Esophagus (tissue), 2 donors: ENCODE data around the gene C11orf54. TPM values are rescaled to one million over a fixed set of nuclear protein-coding genes. Genes with fewer than 3 reads are reported as not detected.
"Not testable (repeated sequence)": the region's sequence is repeated elsewhere in the genome, so short reads cannot be mapped to it uniquely, and the experiment has no call there.

Experiments used
- H3K27ac ChIP-seq, 2 donors: one replicate each; pipeline ENCODE4 v1.5.1; 2013; ENCODE audit warnings: low read depth in 2 of 2, mild to moderate bottlenecking in 2 of 2, inconsistent platforms in 1 of 2, low read length in 1 of 2, moderate library complexity in 1 of 2
- H3K27me3 ChIP-seq, 2 donors: one replicate each; pipeline ENCODE4 v1.6.1; 2013; ENCODE audit warnings: low read length in 2 of 2, control low read depth in 1 of 2, mild to moderate bottlenecking in 1 of 2; ENCODE audit not compliant: insufficient read depth in 2 of 2, control insufficient read depth in 1 of 2
- H3K36me3 ChIP-seq, 2 donors: one replicate each; pipeline ENCODE4 v1.6.1; 2013; ENCODE audit warnings: low read length in 1 of 2; ENCODE audit not compliant: control insufficient read depth in 2 of 2, insufficient read depth in 2 of 2
- H3K4me1 ChIP-seq, 2 donors: one replicate each; pipeline ENCODE4 v1.6.1; 2013; ENCODE audit warnings: low read length in 1 of 2; ENCODE audit not compliant: control insufficient read depth in 2 of 2, insufficient read depth in 2 of 2
- H3K4me3 ChIP-seq, 2 donors: one replicate each; pipeline ENCODE4 v1.5.1; 2013; ENCODE audit warnings: low read length in 2 of 2, mild to moderate bottlenecking in 2 of 2, low read depth in 1 of 2, moderate library complexity in 1 of 2
- H3K9me3 ChIP-seq, 2 donors: one replicate each; pipeline ENCODE4 v1.6.1; 2013; ENCODE audit warnings: mild to moderate bottlenecking in 2 of 2, low read depth in 1 of 2, low read length in 1 of 2, moderate library complexity in 1 of 2; ENCODE audit not compliant: control insufficient read depth in 2 of 2, insufficient read depth in 1 of 2
- WGBS, 2 donors: extraction: QIAGEN DNeasy Blood & Tissue Kit; methylation state at CpG; one replicate each; pipeline ENCODE4 v1.1.7; 2013; 5-methylcytosine and 5-hydroxymethylcytosine counted together
- polyA plus RNA-seq, 2 donors: library from polyadenylated mRNA; stranded (reverse); fragments of 200-250 nt; gene quantifications; one replicate each; pipeline ENCODE4 v1.2.3, GENCODE V29; 2013
- donor health status: healthy with polysubstance abuse.
- donor health status: Bipolar disorder and iron deficiency.

The C11orf54 gene
- polyA plus RNA-seq, 2 donors: 8.8 to 9.2 TPM

DNA sequence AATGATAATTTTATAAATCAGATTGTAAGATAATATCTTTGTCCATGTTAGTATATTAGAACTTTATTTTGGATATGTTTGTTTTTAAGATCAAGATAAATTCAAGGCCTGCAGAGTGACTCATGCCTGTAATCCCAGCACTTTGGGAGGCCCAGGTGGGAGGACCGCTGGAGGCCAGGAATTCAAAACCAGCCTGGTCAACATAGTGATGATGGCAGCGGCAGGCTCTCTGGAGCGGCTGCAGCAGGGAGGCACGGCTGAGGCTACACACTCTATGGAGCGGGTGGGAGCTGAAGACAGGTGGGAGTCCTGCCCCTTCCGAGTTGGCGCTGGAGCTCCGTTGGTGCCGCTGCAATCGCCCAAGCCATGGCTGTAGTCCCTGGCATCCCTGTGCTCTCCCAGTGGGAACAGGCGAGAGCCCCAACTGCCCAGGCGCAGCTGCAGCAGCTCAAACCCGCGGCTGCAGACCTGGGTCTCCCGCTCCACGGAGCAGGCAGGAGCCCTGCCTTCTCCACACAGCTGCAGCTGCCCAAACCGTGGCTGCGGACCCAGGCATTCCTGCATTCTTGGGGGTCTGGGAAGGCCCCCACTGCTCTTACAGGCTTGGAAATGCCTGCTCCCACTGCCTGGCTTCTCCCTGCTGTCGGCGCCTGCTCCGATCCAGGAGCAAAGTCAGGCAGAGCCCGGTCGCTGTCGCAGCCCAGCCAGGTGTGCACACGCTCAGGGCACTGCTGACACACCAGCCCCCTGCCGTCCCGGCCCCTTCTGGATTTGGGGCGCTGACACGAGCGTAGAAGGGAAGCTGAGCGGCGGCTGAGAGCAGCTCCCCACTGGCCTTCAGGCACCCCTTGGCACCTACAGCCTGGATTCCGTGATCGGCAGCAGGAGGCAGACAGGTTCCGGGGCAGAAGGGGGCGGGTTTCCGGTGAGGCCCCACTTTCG, 16.7 kb downstream of the C11orf54 start:
- Histone ChIP-seq H3K27ac (no peak overlapping the region), H3K36me3 (peaks cover 4 to 18% of the 10 kb centered on the region in 2 donors), H3K27me3 (no peaks in the 10 kb centered on the region), H3K4me1 (no peaks in the 10 kb centered on the region), H3K4me3 (no peak overlapping the region), H3K9me3 (no peaks in the 10 kb centered on the region)
- WGBS, 2 donors: 96 to 97% methylated on average over 38 of the region's 38 CpGs

DNA sequence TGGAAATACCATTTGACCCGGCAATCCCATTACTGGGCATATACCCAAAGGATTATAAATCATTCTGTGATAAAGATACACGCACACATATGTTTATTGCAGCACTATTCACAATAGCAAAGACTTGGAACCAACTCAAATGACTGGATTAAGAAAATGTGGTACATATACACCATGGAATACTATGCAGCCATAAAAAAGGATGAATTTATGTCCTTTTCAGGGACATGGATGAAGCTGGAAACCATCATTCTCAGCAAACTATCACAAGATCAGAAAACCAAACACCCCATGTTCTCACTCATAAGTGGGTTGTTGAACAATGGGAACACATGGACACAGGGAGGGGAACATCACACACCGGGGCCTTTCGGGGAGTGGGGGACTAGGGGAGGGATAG, 17.7 kb downstream of the C11orf54 start:
- not testable (repeated sequence) for H3K27me3 ChIP-seq, H3K27ac ChIP-seq, H3K4me1 ChIP-seq, H3K4me3 ChIP-seq, H3K9me3 ChIP-seq
- peaks cover 4 to 18% of the 10 kb centered on the region in 2 donors for H3K36me3 ChIP-seq
- WGBS, 2 donors: 84 to 88% methylated on average over 4 of the region's 4 CpGs

DNA sequence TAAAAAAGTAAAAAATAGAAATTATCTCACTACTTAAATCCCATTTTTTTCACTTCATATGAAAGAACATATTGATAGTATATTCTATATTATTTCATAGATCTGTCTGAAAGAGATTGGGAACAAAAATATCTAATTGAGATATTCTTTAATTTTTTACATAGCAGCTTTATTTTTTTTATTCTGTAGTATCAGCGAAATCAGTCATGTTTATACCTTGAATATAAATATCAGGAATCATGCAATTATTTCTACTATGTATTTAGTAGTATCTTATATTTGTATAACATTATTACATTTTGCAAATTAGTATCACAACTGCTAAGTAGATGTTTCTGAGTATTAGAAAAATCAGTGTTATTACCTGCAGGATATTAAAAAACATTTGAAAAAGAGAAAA, 20.4 kb downstream of the C11orf54 start:
- Histone ChIP-seq H3K9me3 (no peaks in the 10 kb centered on the region), H3K36me3 (peaks cover 4 to 13% of the 10 kb centered on the region in 2 donors), H3K27me3 (no peaks in the 10 kb centered on the region), H3K4me1 (no peaks in the 10 kb centered on the region), H3K27ac (no peak overlapping the region), H3K4me3 (no peak overlapping the region)
- 94 to 96% methylated on average over 1 of the region's 1 CpG for WGBS, 2 donors

DNA sequence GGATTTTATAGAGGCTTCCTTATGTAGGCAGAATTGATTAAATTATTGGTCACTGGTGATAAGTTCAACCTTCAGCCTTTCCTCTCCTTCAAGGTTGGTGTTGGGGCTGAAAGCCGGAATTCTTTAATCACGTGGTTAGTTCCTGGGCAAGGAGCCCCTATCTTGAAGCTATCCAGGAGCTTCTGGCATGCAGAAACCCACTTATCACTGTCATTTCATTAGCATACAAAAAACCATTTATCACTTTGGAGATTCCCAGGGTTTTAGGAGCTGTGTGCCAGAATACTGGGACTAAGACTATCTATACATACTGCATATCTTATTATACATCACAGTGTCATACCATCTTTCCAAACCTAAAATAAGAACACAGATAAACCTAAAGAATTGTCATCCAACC, 24.1 kb downstream of the C11orf54 start:
- no peaks in the 10 kb centered on the region for H3K9me3 ChIP-seq
- 60 to 61% methylated on average over 2 of the region's 2 CpGs for WGBS, 2 donors
- no peak overlapping the region for H3K27ac ChIP-seq
- peaks cover 0 to 4% of the 10 kb centered on the region in 2 donors for H3K36me3 ChIP-seq
- no peak overlapping the region for H3K4me3 ChIP-seq
- no peaks in the 10 kb centered on the region for H3K4me1 ChIP-seq
- H3K27me3 ChIP-seq: no peaks in the 10 kb centered on the region

DNA sequence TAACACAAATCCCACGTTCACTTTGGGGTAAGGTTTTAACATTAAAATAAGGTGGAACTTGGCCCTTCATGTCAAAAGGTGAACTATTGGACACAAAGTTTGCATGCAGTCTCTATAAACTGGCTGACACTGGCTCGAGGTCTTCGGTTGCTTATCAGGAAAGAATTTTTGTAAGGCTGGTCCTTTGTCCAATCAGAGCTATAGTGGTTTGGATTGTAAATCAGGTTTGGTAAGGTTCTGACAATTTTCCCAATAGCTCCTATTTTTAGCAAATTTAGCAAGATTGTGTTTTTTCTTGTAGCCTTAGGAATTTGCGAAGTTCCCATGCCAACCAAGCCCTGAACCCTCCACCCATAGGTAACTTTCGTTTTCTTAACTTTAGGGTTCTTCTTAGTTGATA, 25.0 kb downstream of the C11orf54 start:
- no peaks in the 10 kb centered on the region for H3K9me3 ChIP-seq
- no peak overlapping the region for H3K4me3 ChIP-seq
- H3K27me3 ChIP-seq: no peaks in the 10 kb centered on the region
- no peaks in the 10 kb centered on the region for H3K4me1 ChIP-seq
- no peak overlapping the region for H3K27ac ChIP-seq
- WGBS, 2 donors: 75 to 81% methylated on average over 5 of the region's 5 CpGs
- H3K36me3 ChIP-seq: peaks cover 0 to 2% of the 10 kb centered on the region in 2 donors

DNA sequence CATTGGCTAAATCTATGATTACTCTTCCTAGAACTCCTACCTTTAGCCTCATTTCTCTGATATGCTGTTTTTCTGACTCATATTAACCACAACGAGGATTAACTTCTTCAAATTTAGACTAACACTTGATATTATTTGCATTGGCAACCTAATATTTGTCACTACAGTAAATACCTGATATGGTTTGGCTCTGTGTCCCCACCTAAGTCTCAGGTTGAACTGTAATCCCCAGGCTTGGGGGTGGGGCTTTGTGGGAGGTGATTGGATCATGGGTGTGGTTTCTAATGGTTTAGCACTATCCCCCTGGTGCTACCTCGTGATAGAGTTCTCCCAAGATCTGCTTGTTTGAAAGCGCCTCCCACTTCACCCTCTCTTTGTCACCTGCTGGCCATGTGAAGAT, 25.5 kb downstream of the C11orf54 start:
- H3K27me3 ChIP-seq: no peaks in the 10 kb centered on the region
- H3K27ac ChIP-seq: no peak overlapping the region
- no peaks in the 10 kb centered on the region for H3K4me1 ChIP-seq
- WGBS, 2 donors: 86 to 89% methylated on average over 3 of the region's 3 CpGs
- H3K9me3 ChIP-seq: no peaks in the 10 kb centered on the region
- no peaks in the 10 kb centered on the region for H3K36me3 ChIP-seq
- H3K4me3 ChIP-seq: no peak overlapping the region

DNA sequence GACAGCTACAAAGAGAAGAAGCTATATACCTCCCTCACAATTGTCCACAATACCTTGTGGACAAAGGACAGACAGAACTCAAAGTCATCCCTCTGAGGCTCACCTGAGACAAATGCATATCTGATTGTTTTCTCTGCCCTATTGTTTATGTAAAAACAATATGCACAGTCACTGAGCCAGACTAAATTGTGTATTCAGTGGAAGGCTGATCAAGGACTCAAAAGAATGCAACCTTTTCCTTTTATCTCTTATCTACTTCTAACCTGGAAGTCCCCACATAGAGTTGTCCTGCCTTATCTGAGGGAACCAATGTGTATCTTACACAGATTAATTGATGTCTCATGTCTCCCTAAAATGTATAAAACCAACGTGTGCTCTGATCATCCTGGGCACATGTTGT, 28.7 kb downstream of the C11orf54 start:
- H3K27me3 ChIP-seq: no peaks in the 10 kb centered on the region
- no peaks in the 10 kb centered on the region for H3K4me1 ChIP-seq
- no peak overlapping the region for H3K4me3 ChIP-seq
- WGBS, 2 donors: 38 to 41% methylated on average over 1 of the region's 1 CpG
- H3K27ac ChIP-seq: no peak overlapping the region
- H3K36me3 ChIP-seq: no peaks in the 10 kb centered on the region
- no peaks in the 10 kb centered on the region for H3K9me3 ChIP-seq

DNA sequence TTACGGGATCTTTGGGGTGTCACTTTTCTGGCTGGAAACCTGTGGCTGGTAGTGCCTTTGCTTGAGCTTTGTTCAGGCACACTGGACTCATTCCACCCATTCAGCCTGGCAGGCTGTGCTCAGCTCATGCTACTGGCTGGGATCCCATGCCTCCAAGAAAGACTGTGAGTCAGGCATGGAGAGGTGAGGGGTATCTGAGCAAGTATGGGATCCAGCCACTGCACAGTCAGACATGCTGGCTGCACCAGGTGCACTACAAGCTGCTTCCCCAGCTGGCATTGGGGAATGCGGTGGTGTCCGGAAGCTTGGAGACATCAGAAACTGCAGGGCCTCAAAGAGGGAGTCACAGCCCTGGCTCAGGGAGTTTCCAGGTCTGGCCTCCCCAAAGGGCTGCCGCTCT, 30.7 kb downstream of the C11orf54 start:
- Histone ChIP-seq H3K27ac (no peak overlapping the region), H3K9me3 (no peaks in the 10 kb centered on the region), H3K4me3 (no peak overlapping the region), H3K36me3 (no peaks in the 10 kb centered on the region), H3K4me1 (no peaks in the 10 kb centered on the region), H3K27me3 (no peaks in the 10 kb centered on the region)
- WGBS, 2 donors: 85 to 90% methylated on average over 4 of the region's 4 CpGs

DNA sequence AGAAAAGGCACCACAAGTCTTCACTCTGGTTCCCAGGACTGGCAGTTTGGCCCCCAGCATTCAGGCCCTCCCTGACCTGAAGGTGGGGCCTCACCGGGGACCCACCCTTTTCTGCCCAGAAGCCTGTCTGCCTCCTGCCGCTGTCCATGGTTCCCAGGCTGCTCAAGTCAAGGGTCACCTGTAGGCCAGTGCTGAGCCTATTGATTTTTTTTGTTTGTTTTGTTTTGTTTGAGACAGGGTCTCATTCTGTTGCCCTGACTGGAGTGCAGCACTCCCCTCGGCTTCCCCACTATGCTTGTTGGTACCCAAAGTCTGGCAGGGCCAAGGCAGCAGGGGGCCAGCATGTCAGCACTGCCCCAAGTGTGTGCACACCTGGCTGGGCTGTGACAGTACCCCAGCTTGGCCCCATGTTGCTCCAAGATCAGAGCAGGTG, 31.6 kb downstream of the C11orf54 start:
- Histone ChIP-seq H3K27me3 (no peaks in the 10 kb centered on the region), H3K9me3 (no peaks in the 10 kb centered on the region), H3K4me1 (no peaks in the 10 kb centered on the region), H3K36me3 (no peaks in the 10 kb centered on the region), H3K4me3 (no peak overlapping the region), H3K27ac (no peak overlapping the region)
- WGBS, 2 donors: 89 to 90% methylated on average over 3 of the region's 3 CpGs
